GM13976 (cell line): ENCODE data around the gene PTH1R.

Source experiments
- DNase-seq: peaks from one replicate; pipeline ENCODE4 v3.0.0; 2012; ENCODE audit warnings: low spot score
- CTCF ChIP-seq: IDR thresholded peaks from 2 replicates; pipeline ENCODE4 v1.5.1; 2012; ENCODE audit warnings: borderline replicate concordance, mild to moderate bottlenecking; ENCODE audit not compliant: insufficient read depth; ENCODE audit errors: extremely low read depth, missing control alignments, control extremely low read depth
- in situ Hi-C: fragments of 300-500 bp; cut with MboI; formaldehyde crosslinking; loops from one replicate; pipeline ENCODE4 v1.12.0; 2022; ENCODE audit warnings: low sequenced_read_pairs, mixed read lengths, inconsistent platforms; ENCODE audit not compliant: unreplicated experiment

Gene PTH1R

DNA sequence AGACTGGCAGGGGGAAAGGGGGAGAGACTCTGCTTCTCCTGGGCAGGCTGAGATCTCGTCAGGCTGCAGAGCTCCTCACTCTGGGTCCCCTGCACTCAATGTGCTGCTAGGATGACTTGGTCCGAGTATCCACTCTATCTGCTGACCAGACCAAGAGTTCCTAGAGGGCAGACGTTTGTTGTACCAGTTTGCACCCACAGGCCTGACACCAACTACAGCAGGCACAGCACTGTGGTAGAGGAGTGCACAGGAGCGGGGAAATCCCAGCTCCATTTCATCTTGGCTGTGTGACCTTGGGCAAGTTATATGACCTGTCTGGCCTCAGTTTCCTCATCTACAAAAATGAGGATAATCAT lies 70.0 kb downstream of the PTH1R start:
- in situ Hi-C loops, result no loop called here
- TF ChIP-seq CTCF, result no peak
- DNase-seq, result no peak

GRCh38 chr3:46947981-46948791 lies 70.7 kb downstream of the PTH1R start:
- TF ChIP-seq CTCF, result no peak
- no peak for DNase-seq
- in situ Hi-C loops, result no loop called here

- peak; percentile 69 for DNase-seq
- TF ChIP-seq CTCF, result no peak
- in situ Hi-C loops, result no loop called here
These were observed 71.5 kb downstream of the PTH1R start for GRCh38 chr3:46948830-46949671.

DNA sequence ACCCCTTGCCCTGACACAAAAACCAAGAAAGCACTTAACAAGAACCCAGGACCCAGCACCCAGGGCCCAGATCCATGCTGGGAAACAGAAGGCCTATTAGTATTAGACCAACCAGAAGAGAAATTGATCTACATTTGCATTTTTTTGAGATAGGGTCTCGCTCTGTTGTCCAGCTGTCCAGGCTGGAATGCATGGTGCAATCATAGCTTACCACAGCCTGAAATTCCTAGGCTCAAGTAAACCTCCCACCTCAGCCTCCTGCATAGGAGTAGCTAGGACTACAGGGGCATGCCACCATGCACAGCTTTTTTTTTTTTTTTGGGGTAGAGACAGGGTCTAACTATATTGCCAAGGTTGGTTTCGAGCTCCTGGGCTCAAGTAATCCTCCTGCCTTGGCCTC lies 72.7 kb downstream of the PTH1R start:
- in situ Hi-C loops, result no loop called here
- no peak for TF ChIP-seq CTCF

GRCh38 chr3:46950650-46951241 lies 73.2 kb downstream of the PTH1R start:
- in situ Hi-C loops, result no loop called here
- TF ChIP-seq CTCF, result no peak

More for the DNA sequence above, 72.7 kb downstream of the PTH1R start:
- no peak for DNase-seq

DNA sequence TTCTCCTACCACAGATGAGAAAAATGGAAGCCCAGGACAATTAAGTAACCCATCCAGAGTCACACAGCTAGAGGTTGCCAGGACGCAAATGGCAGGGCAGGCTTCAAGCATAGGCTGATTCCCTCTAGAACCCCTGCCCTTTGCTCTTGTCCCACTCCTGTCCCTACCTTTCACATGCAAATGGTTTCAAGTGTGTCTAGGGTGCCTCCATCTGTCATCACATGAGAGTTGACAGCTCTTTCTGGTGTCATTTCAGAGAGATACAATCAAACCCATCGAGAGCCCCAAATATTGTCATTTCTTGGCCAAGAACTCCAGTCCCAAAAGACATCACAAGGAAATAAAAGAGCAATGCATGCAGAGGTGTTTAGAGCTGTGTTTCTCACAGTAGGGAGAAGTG lies 75.3 kb downstream of the PTH1R start:
- no peak for DNase-seq
- in situ Hi-C loops, result no loop called here
- TF ChIP-seq CTCF, result no peak

More at GRCh38 chr3:46950650-46951241, 73.2 kb downstream of the PTH1R start:
- no peak for DNase-seq
